Stimulated activated CD8-positive, alpha-beta memory T cell treated with anti-CD3 and anti-CD28 coated beads, Interleukin-4, amount 100 ng/mL, for 1 hour (primary cell): ENCODE data around the gene FBLN1.
"Not testable (repeated sequence)": the region's sequence is repeated elsewhere in the genome, so short reads cannot be mapped to it uniquely, and the experiment has no call there.

Experiments used
- DNase-seq, 2 donors: peaks; one replicate each; pipeline ENCODE4 v3.0.0-alpha.2; 2020; ENCODE audit warnings: low read depth in 2 of 2, low spot score in 1 of 2

FBLN1 gene

GRCh38 chr22:45584621-45585436 lies 82.1 kb downstream of the FBLN1 start:
- no peak for DNase-seq

GRCh38 chr22:45585437-45585755 lies 82.7 kb downstream of the FBLN1 start:
- no peak for DNase-seq

- no peak for DNase-seq
Measured at GRCh38 chr22:45585946-45586540, 83.4 kb downstream of the FBLN1 start.

GRCh38 chr22:45586651-45587405 lies 84.1 kb downstream of the FBLN1 start:
- DNase-seq = no peak

- no peak for DNase-seq
Measured at GRCh38 chr22:45587638-45588505, 85.2 kb downstream of the FBLN1 start.

GRCh38 chr22:45589556-45589955 lies 86.9 kb downstream of the FBLN1 start:
- DNase-seq = no peak

- DNase-seq = no peak
Measured at GRCh38 chr22:45590262-45590661, 87.6 kb downstream of the FBLN1 start.

- not testable (repeated sequence) for DNase-seq
Measured at GRCh38 chr22:45591633-45592213, 89.0 kb downstream of the FBLN1 start.

- DNase-seq = no peak
Measured at GRCh38 chr22:45594123-45594941, 91.6 kb downstream of the FBLN1 start.

- DNase-seq = no peak
Measured at GRCh38 chr22:45597460-45598192, 94.9 kb downstream of the FBLN1 start.

GRCh38 chr22:45598596-45599217 lies 96.0 kb downstream of the FBLN1 start:
- DNase-seq = no peak

GRCh38 chr22:45599836-45600577 lies 97.3 kb downstream of the FBLN1 start:
- DNase-seq = no peak

- no peak for DNase-seq
Measured at GRCh38 chr22:45600790-45601730, 98.4 kb downstream of the FBLN1 start.

GRCh38 chr22:45602004-45602733 lies 99.5 kb downstream of the FBLN1 start:
- DNase-seq = no peak

GRCh38 chr22:45602824-45603595 lies 100.3 kb downstream of the FBLN1 start:
- no peak for DNase-seq

- no peak for DNase-seq
Measured at GRCh38 chr22:45603619-45604018, 100.9 kb downstream of the FBLN1 start.
